ENCODE measurements around the gene ZDHHC11B.

The ZDHHC11B gene

DNA sequence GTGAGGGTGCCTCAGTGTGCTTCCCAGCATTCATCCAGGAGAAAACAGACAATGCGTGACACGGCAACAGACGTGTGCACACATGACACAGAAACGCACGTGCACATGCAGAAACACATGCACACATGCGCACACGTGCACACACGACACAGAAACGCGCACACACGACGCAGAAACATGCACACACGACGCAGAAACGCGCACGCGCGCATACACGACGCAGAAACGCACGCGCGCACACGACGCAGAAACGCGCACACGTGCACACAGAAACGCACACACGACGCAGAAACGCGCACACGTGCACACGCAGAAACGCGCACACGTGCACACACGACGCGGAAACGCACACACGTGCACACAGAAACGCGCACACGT is 107.8 kb downstream of the ZDHHC11B start:
- no peak overlapping the region for H3K4me3 Mint-ChIP-seq
- peaks cover 12% of the 10 kb centered on the region for H3K27me3 Mint-ChIP-seq
- H3K27ac Mint-ChIP-seq: no peak overlapping the region
- H3K9me3 Mint-ChIP-seq: no peaks in the 10 kb centered on the region
- no peak for DNase-seq
- H3K36me3 Mint-ChIP-seq (ENCODE audit: low read depth): no peaks in the 10 kb centered on the region
- peaks cover 16% of the 10 kb centered on the region for H3K4me1 Mint-ChIP-seq (ENCODE audit: low read depth)

DNA sequence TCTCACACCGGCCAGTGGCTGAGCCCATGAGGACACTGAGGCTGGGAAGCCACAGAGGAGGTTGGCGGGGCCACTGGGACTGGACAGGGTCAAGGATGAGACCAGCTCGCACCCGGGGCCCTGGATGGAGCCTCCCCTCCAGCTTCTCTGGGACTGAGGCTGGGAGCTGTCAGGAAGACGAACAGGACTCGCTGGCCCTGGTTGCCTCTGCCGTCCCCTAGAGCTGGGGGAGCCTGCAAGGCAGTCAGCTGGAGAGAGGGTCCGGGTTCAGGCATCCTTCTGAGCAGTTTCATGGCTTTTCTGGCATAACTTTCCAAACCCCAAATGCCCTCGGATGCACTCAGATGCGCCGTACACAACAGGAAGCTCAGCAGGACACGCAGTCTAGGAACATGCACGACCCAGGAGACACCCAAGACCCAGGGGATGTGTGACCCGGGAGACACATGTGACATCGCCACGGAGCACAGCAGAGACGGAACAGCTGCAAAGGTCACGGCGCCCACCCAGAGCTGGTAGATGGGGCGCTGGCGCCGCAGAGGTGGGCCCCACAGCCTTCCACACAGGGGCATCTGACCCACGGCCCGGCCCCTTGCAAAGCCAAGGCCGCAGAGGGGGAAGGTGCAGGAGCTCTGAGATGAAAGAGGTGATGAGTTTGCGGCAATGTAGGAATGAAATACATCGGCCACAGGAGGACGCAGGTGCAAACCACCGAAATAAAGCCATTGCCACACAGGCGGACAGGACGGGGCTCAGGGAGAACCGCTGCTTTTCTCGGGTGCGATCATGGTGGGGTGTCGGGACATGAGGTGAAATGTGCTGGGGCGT is 108.4 kb downstream of the ZDHHC11B start:
- H3K4me3 Mint-ChIP-seq: no peak overlapping the region
- DNase-seq: peak; percentile 27
- no peak overlapping the region for H3K27ac Mint-ChIP-seq
- H3K4me1 Mint-ChIP-seq (ENCODE audit: low read depth): peaks cover 16% of the 10 kb centered on the region
- H3K36me3 Mint-ChIP-seq (ENCODE audit: low read depth): no peaks in the 10 kb centered on the region
- H3K9me3 Mint-ChIP-seq: no peaks in the 10 kb centered on the region
- H3K27me3 Mint-ChIP-seq: peaks cover 12% of the 10 kb centered on the region

DNA sequence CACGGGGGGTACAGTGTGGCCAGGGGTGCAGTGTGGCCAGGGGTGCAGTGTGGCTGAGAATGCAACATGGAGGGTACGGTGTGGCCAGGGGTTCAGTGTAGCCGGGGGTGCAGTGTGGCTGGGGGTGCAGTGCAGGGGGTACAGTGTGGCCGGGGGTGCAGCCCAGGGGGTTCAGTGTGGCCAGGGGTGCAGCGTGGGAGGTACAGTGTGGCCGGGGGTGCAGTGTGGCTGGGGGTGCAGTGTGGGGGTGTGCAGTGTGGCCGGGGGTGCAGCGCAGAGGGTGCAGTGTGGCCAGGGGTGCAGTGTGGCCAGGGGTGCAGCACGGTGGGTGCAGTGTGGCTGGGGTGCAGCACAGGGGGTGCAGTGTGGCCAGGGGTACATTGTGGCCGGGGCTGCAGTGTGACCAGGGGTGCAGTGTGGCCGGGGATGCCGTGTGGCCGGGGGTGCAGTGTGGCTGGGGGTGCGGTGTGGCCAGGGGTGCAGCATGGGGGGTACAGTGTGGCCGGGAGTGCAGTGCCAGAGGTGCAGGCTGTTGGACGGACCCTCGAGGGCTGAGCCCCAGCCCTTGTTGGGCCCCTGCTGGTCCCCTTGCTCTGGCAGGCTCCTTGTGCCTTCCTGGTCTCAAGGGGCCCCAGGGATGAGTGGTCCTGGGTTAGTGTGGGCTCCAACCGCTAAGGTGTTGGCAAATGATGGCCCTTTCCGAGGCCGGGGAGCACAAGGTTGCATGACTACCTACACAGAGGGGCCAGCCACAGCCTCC is 109.2 kb downstream of the ZDHHC11B start:
- peaks cover 16% of the 10 kb centered on the region for H3K4me1 Mint-ChIP-seq (ENCODE audit: low read depth)
- no peak overlapping the region for H3K4me3 Mint-ChIP-seq
- no peaks in the 10 kb centered on the region for H3K9me3 Mint-ChIP-seq
- H3K27ac Mint-ChIP-seq: no peak overlapping the region
- DNase-seq: no peak
- H3K27me3 Mint-ChIP-seq: peaks cover 12% of the 10 kb centered on the region
- no peaks in the 10 kb centered on the region for H3K36me3 Mint-ChIP-seq (ENCODE audit: low read depth)

DNA sequence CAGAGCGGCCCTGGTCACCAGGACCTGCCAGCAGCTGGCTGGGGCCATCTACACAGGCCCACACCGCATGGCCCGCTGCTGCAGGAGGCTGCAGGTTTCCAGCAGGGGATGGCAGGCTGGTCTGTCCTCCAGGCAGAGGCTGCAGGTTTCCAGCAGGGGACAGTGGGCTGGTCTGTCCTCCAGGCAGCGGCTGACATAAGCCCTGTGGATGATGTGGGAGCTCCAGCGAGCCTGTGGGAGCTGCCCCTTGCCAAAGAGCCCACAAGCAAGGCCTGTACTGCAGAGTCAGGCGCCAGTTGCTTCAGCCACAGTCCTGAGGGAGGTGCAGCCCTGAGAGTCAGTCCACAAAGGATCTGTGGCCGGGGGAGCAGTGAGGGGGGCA is 109.9 kb downstream of the ZDHHC11B start:
- Mint-ChIP-seq H3K4me1 (ENCODE audit: low read depth) (peaks cover 16% of the 10 kb centered on the region), H3K4me3 (no peak overlapping the region), H3K27me3 (peaks cover 12% of the 10 kb centered on the region), H3K9me3 (no peaks in the 10 kb centered on the region), H3K36me3 (ENCODE audit: low read depth) (no peaks in the 10 kb centered on the region), H3K27ac (no peak overlapping the region)
- DNase-seq: peak; percentile 29

DNA sequence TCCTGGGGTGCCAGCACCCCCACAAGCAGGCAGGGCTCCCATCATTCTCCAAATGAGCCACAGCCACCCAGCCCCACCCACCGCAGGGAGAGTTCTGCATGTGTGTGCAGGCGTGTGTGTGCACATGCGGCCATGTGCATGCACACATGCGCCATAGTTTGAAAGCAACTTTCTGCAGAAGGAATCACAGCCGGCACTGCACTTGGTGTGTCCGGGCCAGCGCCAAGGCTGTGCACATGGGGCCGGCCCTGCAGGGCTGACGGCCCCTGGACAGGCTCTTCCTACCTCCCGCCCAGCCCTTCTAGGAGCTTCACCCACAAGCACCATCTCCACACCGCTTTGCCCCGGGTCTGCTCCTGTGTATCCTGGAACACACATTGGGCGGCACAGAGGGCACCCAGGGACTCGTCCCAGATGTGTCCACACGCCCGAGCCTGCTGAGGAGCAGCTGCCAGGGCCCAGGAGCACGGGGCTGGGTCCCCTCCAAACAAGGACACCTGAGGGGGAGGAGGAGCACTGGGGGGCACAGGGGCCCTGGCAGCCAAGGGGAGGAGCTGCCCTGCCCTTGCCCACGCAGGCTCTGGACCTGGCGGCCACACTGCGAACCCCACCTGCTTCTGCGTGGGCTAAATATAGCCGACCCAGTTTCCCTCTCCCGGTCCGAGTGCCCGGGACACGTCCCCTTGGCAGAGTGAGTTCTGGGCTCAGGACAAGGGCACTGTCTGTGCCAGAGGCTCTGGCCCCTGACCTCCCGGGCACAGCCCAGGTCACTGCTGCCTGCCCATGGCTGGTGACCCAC is 110.5 kb downstream of the ZDHHC11B start:
- peaks cover 16% of the 10 kb centered on the region for H3K4me1 Mint-ChIP-seq (ENCODE audit: low read depth)
- DNase-seq: peak; percentile 31
- H3K36me3 Mint-ChIP-seq (ENCODE audit: low read depth): no peaks in the 10 kb centered on the region
- H3K4me3 Mint-ChIP-seq: no peak overlapping the region
- H3K9me3 Mint-ChIP-seq: no peaks in the 10 kb centered on the region
- H3K27me3 Mint-ChIP-seq: peaks cover 12% of the 10 kb centered on the region
- H3K27ac Mint-ChIP-seq: no peak overlapping the region

DNA sequence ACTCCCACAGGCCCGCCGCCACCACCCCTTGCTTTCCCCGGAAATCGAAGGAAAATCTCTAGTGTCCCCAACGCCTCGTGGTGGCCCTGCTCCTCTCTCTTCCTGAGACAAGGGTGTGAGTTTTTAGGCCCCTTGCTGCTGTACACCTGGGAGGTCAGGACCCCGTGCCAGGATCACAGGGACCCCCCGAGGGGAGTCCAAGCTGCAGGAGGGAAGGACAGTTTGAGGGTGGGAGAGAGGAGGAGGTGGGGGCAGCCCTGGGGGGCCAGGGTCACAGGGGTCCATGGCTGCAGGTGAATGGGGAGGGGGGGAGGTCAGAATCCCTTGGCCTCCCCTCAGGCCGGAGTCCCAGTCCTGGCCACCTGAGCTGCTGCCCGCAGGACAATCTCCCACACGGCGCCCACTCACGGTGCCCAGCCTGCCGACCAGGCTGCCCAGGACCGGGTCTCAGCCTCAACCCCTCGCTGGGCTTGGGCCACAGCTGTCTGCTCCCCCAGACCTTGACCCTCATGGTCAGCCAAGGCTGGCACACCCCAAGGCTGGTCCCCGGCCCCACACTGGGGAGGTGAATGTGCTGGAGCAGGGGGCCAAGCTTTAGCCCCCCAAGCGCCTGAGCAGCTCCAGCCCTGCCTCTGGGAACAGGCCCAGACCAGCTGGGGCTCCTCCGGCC is 111.2 kb downstream of the ZDHHC11B start:
- Mint-ChIP-seq H3K4me3 (peak overlapping the region; percentile 51), H3K9me3 (no peaks in the 10 kb centered on the region), H3K27ac (peak overlapping the region; percentile 63), H3K4me1 (ENCODE audit: low read depth) (peaks cover 16% of the 10 kb centered on the region), H3K27me3 (peaks cover 12% of the 10 kb centered on the region), H3K36me3 (ENCODE audit: low read depth) (no peaks in the 10 kb centered on the region)
- peak; percentile 31 for DNase-seq

DNA sequence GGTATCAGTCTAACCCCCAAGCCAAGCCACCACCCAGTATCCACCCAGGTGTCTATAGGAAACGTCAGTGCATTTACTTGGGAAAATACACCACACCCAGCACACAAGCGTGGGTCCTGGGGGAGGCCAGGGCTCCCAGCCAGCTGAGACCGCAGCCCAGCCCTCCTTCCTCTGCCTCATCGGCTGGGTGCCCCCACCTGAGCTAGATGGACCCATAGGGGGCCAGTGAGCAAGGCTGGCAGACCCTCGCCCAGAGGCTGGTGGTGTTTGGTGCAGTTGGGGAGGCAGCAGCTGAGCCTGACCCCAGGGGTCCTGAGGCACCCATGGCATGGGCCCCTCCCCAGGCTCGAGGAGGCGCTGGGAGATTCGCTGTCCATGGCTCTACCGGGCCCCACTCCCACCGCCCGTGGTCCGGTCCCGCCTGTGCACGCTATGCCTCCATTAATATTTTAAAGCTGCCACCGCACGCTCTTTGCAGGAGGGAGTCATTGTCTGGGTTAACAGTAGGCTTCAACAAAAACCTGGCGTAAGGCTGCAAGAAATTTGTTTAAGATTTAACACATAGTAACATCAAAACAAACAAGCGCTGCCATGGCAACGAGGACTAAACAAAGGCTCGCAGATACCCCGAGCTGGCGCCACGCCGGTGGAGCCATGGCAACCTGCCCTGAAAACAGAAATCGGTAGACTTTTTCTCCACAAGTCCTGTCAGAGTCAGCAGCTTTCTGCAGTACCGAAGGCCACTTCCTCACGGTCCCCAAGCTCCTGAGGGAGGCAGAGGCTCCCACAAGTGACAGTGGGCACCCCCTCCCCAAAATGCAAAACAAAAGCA is 112.0 kb downstream of the ZDHHC11B start:
- peak overlapping the region; percentile 51 for H3K4me3 Mint-ChIP-seq

DNA sequence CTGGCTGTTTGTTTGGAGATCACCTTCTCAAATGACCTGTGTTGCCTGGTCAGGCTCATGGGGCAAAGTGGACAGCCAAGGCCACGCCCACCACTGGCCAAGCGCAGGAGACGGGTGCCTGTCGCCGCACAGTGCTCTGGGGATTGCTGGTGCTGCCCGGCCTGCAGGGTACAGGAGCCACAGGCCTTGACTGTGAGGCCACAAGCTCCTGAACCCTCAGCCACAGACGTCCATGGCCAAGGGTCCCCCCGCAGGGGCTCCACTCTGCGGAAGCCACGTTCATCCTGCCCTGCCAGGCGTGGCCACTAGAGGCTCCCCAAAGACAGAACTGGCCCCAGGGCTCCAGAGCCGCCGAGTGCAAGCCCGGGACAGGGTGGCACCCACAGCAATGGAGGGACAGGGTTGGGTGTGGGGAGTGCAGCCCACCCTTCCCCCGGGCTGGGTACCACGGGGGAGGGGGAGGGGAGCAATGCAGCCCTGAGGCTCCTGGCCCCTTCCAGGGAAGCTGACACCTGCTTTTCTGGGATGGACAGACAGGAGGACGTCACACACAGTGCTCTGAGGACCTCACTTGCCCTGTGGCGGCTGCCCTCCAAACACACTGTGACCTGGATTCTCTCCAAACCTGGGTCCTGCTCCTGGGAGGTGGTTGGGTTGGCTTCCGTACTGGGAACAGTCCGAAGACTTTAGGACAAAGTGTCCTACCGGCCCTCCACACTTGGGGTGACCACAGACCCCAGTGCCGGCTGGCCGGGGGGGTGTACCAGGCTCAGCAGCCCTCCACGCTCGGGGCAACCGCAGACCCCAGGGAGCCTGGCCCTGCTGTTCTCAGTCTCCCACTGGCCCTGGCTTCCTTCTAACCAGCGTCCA is 112.8 kb downstream of the ZDHHC11B start:
- DNase-seq: peak; percentile 81

More for the DNA sequence above, 112.0 kb downstream of the ZDHHC11B start:
- DNase-seq: peak; percentile 50
- Mint-ChIP-seq H3K9me3 (no peaks in the 10 kb centered on the region), H3K4me1 (ENCODE audit: low read depth) (peaks cover 16% of the 10 kb centered on the region), H3K36me3 (ENCODE audit: low read depth) (peaks cover under 1% of the 10 kb centered on the region), H3K27ac (peak overlapping the region; percentile 63), H3K27me3 (peaks cover 12% of the 10 kb centered on the region)

DNA sequence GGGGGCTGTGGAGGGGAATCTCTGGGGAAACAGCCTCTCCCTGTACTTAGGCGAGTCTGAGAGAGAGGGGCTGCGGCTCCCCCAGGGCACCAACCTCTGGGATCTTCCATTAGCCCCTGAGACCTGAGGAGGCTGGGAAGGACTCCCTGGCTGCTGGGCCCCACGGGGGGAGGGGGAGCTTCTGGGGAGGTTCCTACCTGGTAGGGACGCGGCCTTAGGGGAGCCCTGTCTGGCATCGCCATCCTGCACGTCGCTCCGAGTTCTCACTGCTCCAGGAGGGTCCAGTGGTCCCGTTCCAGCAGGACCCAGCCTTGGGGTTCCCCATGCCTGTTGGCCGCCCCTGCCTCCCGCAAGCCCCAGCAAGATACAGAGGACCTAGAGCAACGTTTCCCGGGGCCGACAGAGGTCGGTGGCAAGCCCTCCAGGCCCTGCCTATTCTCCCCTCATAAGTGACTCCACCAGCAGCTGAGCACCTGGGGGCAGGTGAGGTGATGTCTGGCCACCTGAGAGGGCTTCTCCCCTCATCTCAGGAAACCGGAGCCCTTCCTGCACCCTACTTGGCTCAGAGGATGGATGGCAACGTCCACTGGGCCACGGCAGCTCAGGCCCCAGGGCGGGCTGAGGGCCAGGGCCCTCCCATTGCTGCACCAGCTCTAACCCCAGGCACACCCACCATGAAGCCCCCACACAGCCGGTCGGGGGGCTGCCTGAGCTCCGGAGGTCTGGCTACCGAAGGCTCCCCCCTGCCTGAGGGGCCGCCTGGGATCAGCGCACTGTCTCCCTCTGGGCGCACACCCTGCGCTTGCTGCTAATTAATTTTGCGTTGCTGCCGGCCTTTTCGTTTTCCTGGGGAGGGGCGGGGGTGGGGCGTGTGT is 113.9 kb downstream of the ZDHHC11B start:
- no peaks in the 10 kb centered on the region for H3K9me3 Mint-ChIP-seq
- peaks cover 5% of the 10 kb centered on the region for H3K27me3 Mint-ChIP-seq
- DNase-seq: peak; percentile 34
- peaks cover 16% of the 10 kb centered on the region for H3K4me1 Mint-ChIP-seq (ENCODE audit: low read depth)
- H3K36me3 Mint-ChIP-seq (ENCODE audit: low read depth): peaks cover 12% of the 10 kb centered on the region
- no peak overlapping the region for H3K4me3 Mint-ChIP-seq
- H3K27ac Mint-ChIP-seq: no peak overlapping the region

More for the DNA sequence above, 112.8 kb downstream of the ZDHHC11B start:
- Mint-ChIP-seq H3K27ac (no peak overlapping the region), H3K4me3 (no peak overlapping the region), H3K4me1 (ENCODE audit: low read depth) (peaks cover 16% of the 10 kb centered on the region), H3K9me3 (no peaks in the 10 kb centered on the region), H3K27me3 (peaks cover 12% of the 10 kb centered on the region), H3K36me3 (ENCODE audit: low read depth) (peaks cover 9% of the 10 kb centered on the region)

DNA sequence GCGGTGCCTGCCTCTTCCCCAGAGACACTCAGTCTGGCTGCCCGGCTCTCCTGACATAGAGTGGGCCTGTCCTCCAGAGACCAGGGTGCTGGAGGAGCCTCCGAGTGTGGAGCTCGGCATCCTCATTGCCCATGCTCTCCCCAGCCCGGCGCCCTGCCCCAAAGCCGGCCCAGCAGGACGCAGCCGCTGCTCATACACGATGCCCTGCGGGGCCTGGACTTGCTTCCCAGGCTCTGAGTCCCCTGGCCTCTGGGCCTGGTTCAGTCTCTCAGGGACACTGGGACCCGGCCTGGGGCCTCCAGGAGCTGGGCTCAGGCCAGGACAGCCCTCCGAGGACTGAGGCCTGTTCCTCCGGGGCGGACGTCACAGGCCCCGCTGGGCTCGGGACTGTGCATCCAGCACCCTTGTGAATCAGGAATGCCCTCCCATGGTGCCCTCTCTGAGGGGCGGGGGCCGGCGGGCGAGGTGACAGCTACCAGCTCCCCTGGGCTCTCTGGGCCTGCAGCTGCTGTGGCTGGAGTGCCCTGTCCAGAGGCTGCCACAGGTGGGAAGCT is 114.6 kb downstream of the ZDHHC11B start:
- DNase-seq: peak; percentile 32
- peaks cover 5% of the 10 kb centered on the region for H3K27me3 Mint-ChIP-seq
- no peak overlapping the region for H3K27ac Mint-ChIP-seq
- H3K9me3 Mint-ChIP-seq: no peaks in the 10 kb centered on the region
- no peak overlapping the region for H3K4me3 Mint-ChIP-seq
- H3K36me3 Mint-ChIP-seq (ENCODE audit: low read depth): peaks cover 14% of the 10 kb centered on the region
- peaks cover 16% of the 10 kb centered on the region for H3K4me1 Mint-ChIP-seq (ENCODE audit: low read depth)

DNA sequence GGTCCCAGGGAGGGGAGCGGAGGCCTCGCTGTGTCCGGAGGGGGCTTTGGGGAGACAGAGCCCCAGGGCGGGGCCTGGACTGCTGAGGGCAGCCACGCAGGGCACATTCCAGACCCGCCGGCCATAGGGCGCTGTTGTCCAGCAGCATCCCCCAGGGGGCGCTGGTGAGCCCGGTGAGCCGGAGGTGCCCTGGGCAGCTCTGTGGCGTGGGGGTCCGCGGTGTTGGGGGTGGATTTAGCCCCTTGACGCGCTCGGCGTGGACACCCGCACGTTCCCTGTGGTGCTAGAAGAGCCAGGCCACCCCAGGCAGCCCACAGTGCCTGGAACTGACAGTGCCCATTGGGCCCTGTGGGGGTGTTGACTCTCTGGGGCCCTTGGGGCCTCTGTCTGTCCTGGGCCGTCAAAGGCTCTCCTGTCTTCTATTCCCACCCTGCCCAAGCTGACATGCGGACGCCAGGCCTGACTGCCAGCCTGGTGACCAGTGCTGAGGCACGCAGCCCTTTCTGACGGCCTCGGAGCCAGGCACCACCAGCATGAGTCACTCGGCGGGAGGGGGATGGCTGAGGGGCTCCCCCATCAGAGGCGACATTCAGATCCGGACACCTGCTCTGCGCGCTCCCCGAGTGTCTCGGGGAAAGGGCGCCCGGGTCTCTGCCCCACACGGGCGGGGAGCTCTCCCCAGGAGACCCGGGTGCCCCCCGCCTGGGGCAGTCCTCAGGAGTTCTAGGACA is 115.3 kb downstream of the ZDHHC11B start:
- Mint-ChIP-seq H3K4me1 (ENCODE audit: low read depth) (peaks cover 16% of the 10 kb centered on the region), H3K27ac (no peak overlapping the region), H3K4me3 (no peak overlapping the region), H3K36me3 (ENCODE audit: low read depth) (peaks cover 18% of the 10 kb centered on the region), H3K27me3 (peaks cover 5% of the 10 kb centered on the region), H3K9me3 (no peaks in the 10 kb centered on the region)
- peak; percentile 68 for DNase-seq

Measured in activated T-cell treated with anti-CD3 and anti-CD28 coated beads, Interleukin-2, amount 50 U/mL, for 24 hours (primary cell).